Trophoblast cell (in vitro differentiated cells and primary cell): ENCODE results near the gene KHDRBS1.
A peak's percentile ranks its signal among the peaks of the same experiment; 100 is the strongest.

Experiments
- DNase-seq, 2 donors: peaks; one replicate each; pipeline ENCODE4 v3.0.0-alpha.2; 2016
- H2AFZ ChIP-seq: 2 replicates; pipeline ENCODE4 v1.6.1; 2013; ENCODE audit warnings: low read length, moderate library complexity, mild to moderate bottlenecking; ENCODE audit not compliant: insufficient read depth, poor library complexity
- H2AK5ac ChIP-seq: 2 replicates; pipeline ENCODE4 v1.6.1; 2013; ENCODE audit warnings: mild to moderate bottlenecking, low read length
- H2BK120ac ChIP-seq: 2 replicates; pipeline ENCODE4 v1.6.1; 2013; ENCODE audit warnings: low read length, mild to moderate bottlenecking, moderate library complexity; ENCODE audit not compliant: insufficient read depth, poor library complexity
- H2BK12ac ChIP-seq: 2 replicates; pipeline ENCODE4 v1.6.1; 2013; ENCODE audit warnings: mild to moderate bottlenecking, low read length, moderate library complexity
- H2BK5ac ChIP-seq: 2 replicates; pipeline ENCODE4 v1.6.1; 2013; ENCODE audit warnings: low read length, low read depth, moderate library complexity, mild to moderate bottlenecking; ENCODE audit not compliant: poor library complexity
- H3K14ac ChIP-seq: 2 replicates; pipeline ENCODE4 v1.6.1; 2013; ENCODE audit warnings: mild to moderate bottlenecking, low read length
- H3K18ac ChIP-seq: 2 replicates; pipeline ENCODE4 v1.6.1; 2013; ENCODE audit warnings: mild to moderate bottlenecking, low read length
- H3K23ac ChIP-seq: 2 replicates; pipeline ENCODE4 v1.6.1; 2013; ENCODE audit warnings: low read length
- H3K27ac ChIP-seq: 2 replicates; pipeline ENCODE4 v1.5.1; 2013; ENCODE audit warnings: low read depth, mild to moderate bottlenecking, inconsistent platforms, low read length, moderate library complexity
- H3K27me3 ChIP-seq: 2 replicates; pipeline ENCODE4 v1.6.1; 2013; ENCODE audit warnings: inconsistent platforms, mild to moderate bottlenecking, low read length, moderate library complexity; ENCODE audit not compliant: insufficient read depth
- H3K36me3 ChIP-seq, 2 experiments: 1 replicate in 1 of 2; 2 replicates in 1 of 2; pipeline ENCODE4 v1.6.1; 2013; ENCODE audit warnings: low read length in 2 of 2, mild to moderate bottlenecking in 2 of 2, moderate library complexity in 1 of 2; ENCODE audit not compliant: insufficient read depth in 2 of 2, control insufficient read depth in 1 of 2
- H3K4ac ChIP-seq: 2 replicates; pipeline ENCODE4 v1.6.1; 2013; ENCODE audit warnings: low read depth, mild to moderate bottlenecking, low read length, moderate library complexity
- H3K4me1 ChIP-seq, 2 experiments: 1 replicate in 1 of 2; 2 replicates in 1 of 2; pipeline ENCODE4 v1.6.1; 2013; ENCODE audit warnings: low read length in 2 of 2, mild to moderate bottlenecking in 2 of 2, moderate library complexity in 1 of 2; ENCODE audit not compliant: insufficient read depth in 2 of 2, control insufficient read depth in 1 of 2
- H3K4me2 ChIP-seq: 2 replicates; pipeline ENCODE4 v1.6.1; 2013; ENCODE audit warnings: inconsistent platforms, mild to moderate bottlenecking, low read length, moderate library complexity
- H3K4me3 ChIP-seq: 2 replicates; pipeline ENCODE4 v1.5.1; 2013; ENCODE audit warnings: mild to moderate bottlenecking, low read depth, low read length, inconsistent platforms
- H3K79me1 ChIP-seq: one replicate; pipeline ENCODE4 v1.6.1; 2013; ENCODE audit warnings: low read length
- H3K79me2 ChIP-seq: 2 replicates; pipeline ENCODE4 v1.6.1; 2013; ENCODE audit warnings: low read length, mild to moderate bottlenecking; ENCODE audit not compliant: control insufficient read depth, insufficient read depth, poor library complexity
- H3K9ac ChIP-seq: 2 replicates; pipeline ENCODE4 v1.6.1; 2013; ENCODE audit warnings: mild to moderate bottlenecking, low read length
- H3K9me3 ChIP-seq: 2 replicates; pipeline ENCODE4 v1.6.1; 2013; ENCODE audit warnings: low read depth, mild to moderate bottlenecking, control low read depth, inconsistent platforms, low read length; ENCODE audit not compliant: insufficient read depth
- H4K12ac ChIP-seq: 2 replicates; pipeline ENCODE4 v1.6.1; 2013; ENCODE audit warnings: low read depth, mild to moderate bottlenecking, low read length, moderate library complexity
- H4K8ac ChIP-seq: 2 replicates; pipeline ENCODE4 v1.6.1; 2013; ENCODE audit warnings: low read depth, mild to moderate bottlenecking, low read length, moderate library complexity
- H4K91ac ChIP-seq: one replicate; pipeline ENCODE4 v1.6.1; 2013; ENCODE audit warnings: low read depth, mild to moderate bottlenecking, low read length, moderate library complexity
- WGBS: extraction: QIAGEN DNeasy Blood & Tissue Kit; methylation state at CpG from one replicate; pipeline ENCODE4 v1.1.7; 2013; ENCODE audit warnings: missing lambda C conversion rate; ENCODE audit not compliant: insufficient read length, insufficient coverage; ENCODE audit errors: extremely low coverage; 5-methylcytosine and 5-hydroxymethylcytosine counted together

KHDRBS1 gene

GRCh38 chr1:32048440-32048839, 34.8 kb downstream of the KHDRBS1 start:
- Histone ChIP-seq H2AK5ac (no peak overlapping the region), H3K27me3 (no peaks in the 10 kb centered on the region), H2AFZ (no peak overlapping the region), H3K79me1 (no peaks in the 10 kb centered on the region), H3K4ac (no peak overlapping the region), H4K8ac (no peak overlapping the region), H3K79me2 (no peaks in the 10 kb centered on the region), H2BK5ac (no peak overlapping the region), H2BK120ac (no peak overlapping the region), H3K4me1 (no peaks in the 10 kb centered on the region), H2BK12ac (no peak overlapping the region), H3K4me2 (no peak overlapping the region), H3K9me3 (no peaks in the 10 kb centered on the region), H3K27ac (no peak overlapping the region), H4K12ac (no peak overlapping the region), H3K18ac (no peak overlapping the region), H3K4me3 (no peak overlapping the region), H3K36me3 (peaks cover 40 to 51% of the 10 kb centered on the region in 2 experiments), H4K91ac (no peak overlapping the region), H3K9ac (no peak overlapping the region), H3K23ac (no peak overlapping the region), H3K14ac (no peak overlapping the region)
- DNase-seq: no peak
- WGBS: no CpG with 5 or more reads among the region's 2 CpGs

GRCh38 chr1:32051706-32052105, 38.0 kb downstream of the KHDRBS1 start:
- Histone ChIP-seq H2BK5ac (no peak overlapping the region), H3K4ac (no peak overlapping the region)
- DNase-seq: no peak

GRCh38 chr1:32052887-32053286, 39.2 kb downstream of the KHDRBS1 start:
- no peaks in the 10 kb centered on the region for H3K79me1 ChIP-seq
- H3K79me2 ChIP-seq: no peaks in the 10 kb centered on the region
- H3K9me3 ChIP-seq: no peaks in the 10 kb centered on the region
- WGBS: no CpG with 5 or more reads among the region's 4 CpGs
- no peak for DNase-seq
- H3K4ac ChIP-seq: no peak overlapping the region
- H3K18ac ChIP-seq: no peak overlapping the region
- no peak overlapping the region for H2BK5ac ChIP-seq
- no peak overlapping the region for H4K12ac ChIP-seq
- H3K4me1 ChIP-seq: no peaks in the 10 kb centered on the region
- no peak overlapping the region for H3K23ac ChIP-seq
- no peak overlapping the region for H3K14ac ChIP-seq
- H2AK5ac ChIP-seq: no peak overlapping the region
- H4K91ac ChIP-seq: no peak overlapping the region
- no peak overlapping the region for H3K9ac ChIP-seq
- no peak overlapping the region for H2AFZ ChIP-seq
- peaks cover 38 to 66% of the 10 kb centered on the region in 2 experiments for H3K36me3 ChIP-seq
- H2BK12ac ChIP-seq: no peak overlapping the region
- H3K27me3 ChIP-seq: no peaks in the 10 kb centered on the region
- no peak overlapping the region for H3K4me3 ChIP-seq
- no peak overlapping the region for H4K8ac ChIP-seq
- H3K4me2 ChIP-seq: no peak overlapping the region
- H2BK120ac ChIP-seq: no peak overlapping the region
- no peak overlapping the region for H3K27ac ChIP-seq

More at GRCh38 chr1:32051706-32052105, 38.0 kb downstream of the KHDRBS1 start:
- Histone ChIP-seq H4K12ac (no peak overlapping the region), H3K9me3 (no peaks in the 10 kb centered on the region), H3K4me2 (no peak overlapping the region), H4K91ac (no peak overlapping the region), H3K36me3 (peaks cover 41 to 66% of the 10 kb centered on the region in 2 experiments), H3K27ac (no peak overlapping the region), H3K27me3 (no peaks in the 10 kb centered on the region), H4K8ac (no peak overlapping the region), H3K18ac (no peak overlapping the region), H3K4me3 (no peak overlapping the region), H3K14ac (no peak overlapping the region), H3K9ac (no peak overlapping the region), H2AK5ac (no peak overlapping the region), H3K79me2 (no peaks in the 10 kb centered on the region), H3K4me1 (no peaks in the 10 kb centered on the region), H3K79me1 (no peaks in the 10 kb centered on the region), H2AFZ (no peak overlapping the region), H2BK120ac (no peak overlapping the region), H2BK12ac (no peak overlapping the region), H3K23ac (peak overlapping the region; percentile 74)
- WGBS: no CpG with 5 or more reads among the region's 1 CpG

- Histone ChIP-seq H2BK5ac (no peak overlapping the region), H2BK12ac (no peak overlapping the region), H4K91ac (no peak overlapping the region), H3K79me1 (no peaks in the 10 kb centered on the region), H2AFZ (no peak overlapping the region), H2AK5ac (no peak overlapping the region), H3K9me3 (no peaks in the 10 kb centered on the region), H3K18ac (no peak overlapping the region), H3K36me3 (peaks cover 42 to 80% of the 10 kb centered on the region in 2 experiments), H3K79me2 (no peaks in the 10 kb centered on the region), H4K12ac (no peak overlapping the region), H3K27me3 (no peaks in the 10 kb centered on the region), H3K14ac (no peak overlapping the region), H3K4me2 (no peak overlapping the region), H4K8ac (no peak overlapping the region), H3K4me3 (no peak overlapping the region), H3K27ac (no peak overlapping the region), H3K9ac (no peak overlapping the region), H3K23ac (no peak overlapping the region), H3K4me1 (no peaks in the 10 kb centered on the region), H2BK120ac (no peak overlapping the region), H3K4ac (no peak overlapping the region)
- WGBS: no CpG with 5 or more reads among the region's 5 CpGs
- DNase-seq: no peak
These were observed 41.7 kb downstream of the KHDRBS1 start for GRCh38 chr1:32055416-32055815.
